ENCODE measurements around the gene S1PR4.

S1PR4 gene

GRCh38 chr19:3224346-3225168 is 46.0 kb downstream of the S1PR4 start, which contains the start of gene CELF5:
Gene CELF5, plus strand, starts transcription at chr19:3224661. Its CDS starts 79 bp downstream, at chr19:3224740.
- ATAC-seq: peak; percentile 55 to 58

GRCh38 chr19:3225169-3225485 is 46.6 kb downstream of the S1PR4 start:
- ATAC-seq: no peak

GRCh38 chr19:3225677-3226093 is 47.1 kb downstream of the S1PR4 start:
- ATAC-seq: no peak

- ATAC-seq: no peak
These were observed 48.6 kb downstream of the S1PR4 start for GRCh38 chr19:3227054-3227626.

- no peak for ATAC-seq
These were observed 50.8 kb downstream of the S1PR4 start for GRCh38 chr19:3229346-3229743.

Data from activated CD4-positive, CD25-positive, alpha-beta regulatory T cell treated with anti-CD3 and anti-CD28 coated beads, Interleukin-2, amount 50 U/mL, for 24 hours (primary cell).